Stomach (tissue), 9 donors: Measurements from ENCODE around the gene CDH23. TPM values are rescaled to one million over a fixed set of nuclear protein-coding genes. Genes with fewer than 3 reads are reported as not detected.
A peak's percentile ranks its signal among the peaks of the same experiment; 100 is the strongest.

ENCODE experiments used
- DNase-seq, 2 donors: peaks; one replicate each; pipeline versions ENCODE4 v3.0.0 to v3.0.0-alpha.2; 2013 to 2019
- H3K27ac ChIP-seq, 5 donors: fragments of 200-600 bp in 4 of 5; sonication (generic) in 4 of 5; one replicate each; pipeline ENCODE4 v1.5.1; 2013 to 2019; ENCODE audit warnings: mild to moderate bottlenecking in 1 of 5, moderate library complexity in 1 of 5
- H3K27me3 ChIP-seq, 3 donors: fragments of 200-600 bp; sonication (generic); one replicate each; pipeline ENCODE4 v1.5.1; 2017 to 2019; ENCODE audit warnings: mixed run types in 1 of 3
- H3K36me3 ChIP-seq, 4 donors: fragments of 200-600 bp; sonication (generic); 1 replicate in 3 of 4; 2 replicates in 1 of 4; pipeline ENCODE4 v1.5.1; 2016 to 2019
- H3K4me1 ChIP-seq, 4 donors: fragments of 200-600 bp; sonication (generic); one replicate each; pipeline ENCODE4 v1.5.1; 2016 to 2019
- H3K4me3 ChIP-seq, 4 donors: fragments of 200-600 bp; sonication (generic) in 3 of 4; one replicate each; pipeline ENCODE4 v1.5.1; 2016 to 2019; ENCODE audit warnings: mild to moderate bottlenecking in 1 of 4
- H3K9me3 ChIP-seq, 4 donors: fragments of 200-600 bp; sonication (generic); one replicate each; pipeline ENCODE4 v1.5.1; 2016 to 2019
- CTCF ChIP-seq, 7 experiments: fragments of 450-650 bp in 4 of 7; fragments of 200-600 bp in 3 of 7; sonication (generic) in 3 of 7; IDR thresholded peaks; one replicate each; pipeline ENCODE4 v1.5.1; 2016 to 2019; ENCODE audit warnings: antibody characterized with exemption in 7 of 7, control low read depth in 2 of 7, mild to moderate bottlenecking in 1 of 7
- EP300 ChIP-seq: sonication (generic); formaldehyde crosslinking; IDR thresholded peaks from one replicate; pipeline ENCODE4 v1.6.1; 2017; ENCODE audit warnings: antibody characterized with exemption
- POLR2A ChIP-seq, 4 donors: fragments of 450-650 bp; IDR thresholded peaks; one replicate each; pipeline ENCODE4 v1.6.1; 2016; ENCODE audit warnings: antibody characterized with exemption in 4 of 4, control low read depth in 2 of 4, mild to moderate bottlenecking in 1 of 4, moderate library complexity in 1 of 4
- POLR2AphosphoS5 ChIP-seq, 3 donors: sonication (generic); formaldehyde crosslinking; IDR thresholded peaks; one replicate each; pipeline ENCODE4 v1.6.1; 2016; ENCODE audit warnings: antibody characterized with exemption in 3 of 3
- WGBS, 5 donors: extraction: QIAGEN DNeasy Blood & Tissue Kit in 3 of 5; methylation state at CpG; one replicate each; pipeline versions ENCODE4 v1.1.5 to v1.1.7; 2013 to 2018; 5-methylcytosine and 5-hydroxymethylcytosine counted together
- intact Hi-C: fragments of 100-400 bp; cut with DNase I; formaldehyde crosslinking; loops from one replicate; pipeline ENCODE4 v1.15.1; 2023; ENCODE audit warnings: low total_unique reads
- polyA plus RNA-seq, 3 donors: library from polyadenylated mRNA; stranded (reverse); fragments of 200-250 nt; gene quantifications; one replicate each; pipeline ENCODE4 v1.2.3, GENCODE V29; 2013
- total RNA-seq, 5 donors: library from RNA; depleted of rRNA; stranded (reverse); fragments of >200 nt; gene quantifications; one replicate each; pipeline versions ENCODE4 v1.1.0 to v1.2.3, GENCODE V29; 2014 to 2016
- donor health status: healthy with polysubstance abuse.
- donor health status: Bipolar disorder and iron deficiency.
- donor health status: healthy.

The CDH23 gene
- total and polyA plus RNA-seq, 8 donors: 0.31 to 8.2 (median 2.2) TPM

- no peak for DNase-seq
- Histone ChIP-seq H3K9me3 (no peaks in the 10 kb centered on the region), H3K36me3 (peaks cover 0 to 49% (median 47%) of the 10 kb centered on the region in 4 donors), H3K27me3 (no peaks in the 10 kb centered on the region), H3K27ac (no peak overlapping the region), H3K4me1 (peaks cover 12 to 46% (median 19%) of the 10 kb centered on the region in 4 donors), H3K4me3 (no peak overlapping the region)
- TF ChIP-seq POLR2AphosphoS5 (IDR thresholded peaks at IDR 0.05) (no peak), EP300 (no peak), CTCF (IDR thresholded peaks at IDR 0.05) (no peak), POLR2A (IDR thresholded peaks at IDR 0.05) (no peak)
- intact Hi-C loops: no loop called here
- 84 to 96% (median 91%) methylated on average over 6 of the region's 6 CpGs for WGBS, 5 donors
Observed at GRCh38 chr10:71351087-71351486, 45.6 kb upstream of the CDH23 start.

GRCh38 chr10:71351628-71352319 lies 44.9 kb upstream of the CDH23 start:
- Histone ChIP-seq H3K36me3 (peaks cover 6 to 56% (median 54%) of the 10 kb centered on the region in 4 donors), H3K27ac (peak overlapping the region in 1 of 5 donors; percentile 6), H3K9me3 (no peaks in the 10 kb centered on the region), H3K4me3 (no peak overlapping the region), H3K27me3 (no peaks in the 10 kb centered on the region), H3K4me1 (peaks cover 12 to 46% (median 19%) of the 10 kb centered on the region in 4 donors)
- intact Hi-C loops: no loop called here
- TF ChIP-seq POLR2AphosphoS5 (IDR thresholded peaks at IDR 0.05): peak in 1 of 3 donors; percentile 41
- TF ChIP-seq POLR2A (IDR thresholded peaks at IDR 0.05): no peak
- no peak for TF ChIP-seq EP300
- peak in 1 of 2 donors; percentile 79 for DNase-seq
- 52 to 69% (median 60%) methylated on average over 13 to 14 of the region's 14 CpGs for WGBS, 5 donors

GRCh38 chr10:71353639-71354038 lies 43.1 kb upstream of the CDH23 start:
- Histone ChIP-seq H3K36me3 (peaks cover 14 to 75% (median 73%) of the 10 kb centered on the region in 4 donors), H3K27ac (no peak overlapping the region), H3K9me3 (no peaks in the 10 kb centered on the region), H3K27me3 (no peaks in the 10 kb centered on the region), H3K4me3 (no peak overlapping the region), H3K4me1 (peaks cover 5 to 30% (median 11%) of the 10 kb centered on the region in 4 donors)
- 72 to 85% (median 74%) methylated on average over 9 of the region's 9 CpGs for WGBS, 5 donors
- TF ChIP-seq EP300: no peak
- intact Hi-C loops: no loop called here
- DNase-seq: no peak

- peaks cover 5 to 19% (median 11%) of the 10 kb centered on the region in 4 donors for H3K4me1 ChIP-seq
- H3K4me3 ChIP-seq: no peak overlapping the region
- WGBS, 5 donors: 88 to 93% (median 92%) methylated on average over 7 of the region's 7 CpGs
- intact Hi-C loops: no loop called here
- H3K27me3 ChIP-seq: no peaks in the 10 kb centered on the region
- H3K36me3 ChIP-seq: peaks cover 14 to 84% (median 82%) of the 10 kb centered on the region in 4 donors
- H3K9me3 ChIP-seq: no peaks in the 10 kb centered on the region
- no peak for TF ChIP-seq CTCF (IDR thresholded peaks at IDR 0.05)
- TF ChIP-seq POLR2AphosphoS5 (IDR thresholded peaks at IDR 0.05): no peak
- TF ChIP-seq POLR2A (IDR thresholded peaks at IDR 0.05): no peak
- no peak for TF ChIP-seq EP300
- H3K27ac ChIP-seq: no peak overlapping the region
- no peak for DNase-seq
Observed at GRCh38 chr10:71354776-71355175, 41.9 kb upstream of the CDH23 start.

- Histone ChIP-seq H3K27me3 (no peaks in the 10 kb centered on the region), H3K4me3 (no peak overlapping the region), H3K4me1 (peaks cover 5 to 18% (median 11%) of the 10 kb centered on the region in 4 donors), H3K27ac (no peak overlapping the region), H3K9me3 (no peaks in the 10 kb centered on the region), H3K36me3 (peaks cover 14 to 87% (median 83%) of the 10 kb centered on the region in 4 donors)
- TF ChIP-seq POLR2AphosphoS5 (IDR thresholded peaks at IDR 0.05): no peak
- no peak for TF ChIP-seq CTCF (IDR thresholded peaks at IDR 0.05)
- no peak for TF ChIP-seq POLR2A (IDR thresholded peaks at IDR 0.05)
- TF ChIP-seq EP300: no peak
- no peak for DNase-seq
- 92 to 97% (median 94%) methylated on average over 12 of the region's 12 CpGs for WGBS, 5 donors
- intact Hi-C loops: no loop called here
Observed at GRCh38 chr10:71355886-71356285, 40.8 kb upstream of the CDH23 start.
